Measurements from ENCODE around the gene POLRMT. TPM values are rescaled to one million over a fixed set of nuclear protein-coding genes. Genes with fewer than 3 reads are reported as not detected.
"Not testable (repeated sequence)": the region's sequence is repeated elsewhere in the genome, so short reads cannot be mapped to it uniquely, and the experiment has no call there.

Gene POLRMT
- total RNA-seq, 1 donor from 2014 or later = 37.3 TPM

GRCh38 chr19:617551-618246 is 15.6 kb downstream of the POLRMT start:
- no peak for DNase-seq (ENCODE audit: low spot score)
- intact Hi-C loops (cut with DNase I) = no loop called here

DNA sequence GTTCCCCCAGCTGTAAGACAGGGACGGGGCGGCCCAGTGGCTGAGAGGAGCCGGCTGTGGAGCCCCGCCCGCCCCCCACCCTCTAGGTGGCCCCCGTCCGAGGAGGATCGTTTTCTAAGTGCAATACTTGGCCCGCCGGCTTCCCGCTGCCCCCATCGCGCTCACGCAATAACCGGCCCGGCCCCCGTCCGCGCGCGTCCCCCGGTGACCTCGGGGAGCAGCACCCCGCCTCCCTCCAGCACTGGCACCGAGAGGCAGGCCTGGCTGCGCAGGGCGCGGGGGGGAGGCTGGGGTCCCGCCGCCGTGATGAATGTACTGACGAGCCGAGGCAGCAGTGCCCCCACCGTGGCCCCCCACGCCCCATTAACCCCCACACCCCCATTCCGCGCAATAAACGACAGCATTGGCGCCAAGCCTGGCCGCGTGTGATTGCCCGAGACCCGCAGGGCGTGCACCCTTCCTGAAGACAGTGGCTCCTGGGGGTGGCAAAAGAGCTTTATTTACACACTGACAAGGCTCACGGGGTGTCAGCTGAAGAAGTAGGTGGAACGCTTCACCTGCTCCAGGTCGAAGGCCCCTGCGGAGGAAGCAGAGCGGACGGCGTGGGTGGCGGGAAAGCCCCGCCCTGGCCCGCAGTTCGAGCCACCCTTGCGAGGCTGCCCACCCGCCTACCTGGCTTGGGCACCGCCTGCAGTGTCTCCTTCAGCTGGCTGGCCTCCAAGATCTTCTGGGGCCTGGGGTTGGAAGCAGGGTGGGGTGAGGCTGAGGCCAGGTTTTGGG is 16.4 kb downstream of the POLRMT start:
- DNase-seq (ENCODE audit: low spot score) = no peak
- intact Hi-C loops (cut with DNase I) = no loop called here

- intact Hi-C loops (cut with DNase I) = no loop called here
- DNase-seq (ENCODE audit: low spot score) = no peak
Measured at GRCh38 chr19:616062-616700, 17.2 kb downstream of the POLRMT start.

DNA sequence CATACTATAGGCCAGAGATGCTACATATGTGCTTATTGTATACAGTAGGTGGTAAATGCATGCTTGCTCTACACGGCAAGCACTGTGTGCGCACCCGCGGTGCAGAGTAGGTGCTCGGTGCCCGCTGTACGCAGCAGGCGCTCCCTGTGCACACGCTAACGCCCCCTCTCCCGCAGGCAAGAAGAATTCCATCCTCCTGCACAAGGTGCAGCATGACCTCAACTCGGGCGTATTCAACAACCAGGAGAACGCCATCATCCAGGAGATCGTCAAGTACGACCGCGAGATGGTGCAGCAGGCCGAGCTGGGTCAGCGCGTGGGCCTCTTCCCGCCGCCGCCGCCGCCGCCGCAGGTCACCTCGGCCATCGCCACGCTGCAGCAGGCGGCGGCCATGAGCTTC is 17.7 kb downstream of the POLRMT start:
- DNase-seq (ENCODE audit: low spot score) = no peak
- intact Hi-C loops (cut with DNase I) = no loop called here

- intact Hi-C loops (cut with DNase I) = no loop called here
- no peak for DNase-seq (ENCODE audit: low spot score)
Measured at GRCh38 chr19:613732-614567, 19.4 kb downstream of the POLRMT start.

- intact Hi-C loops (cut with DNase I) = no loop called here
Measured at GRCh38 chr19:612941-613340, 20.4 kb downstream of the POLRMT start.

DNA sequence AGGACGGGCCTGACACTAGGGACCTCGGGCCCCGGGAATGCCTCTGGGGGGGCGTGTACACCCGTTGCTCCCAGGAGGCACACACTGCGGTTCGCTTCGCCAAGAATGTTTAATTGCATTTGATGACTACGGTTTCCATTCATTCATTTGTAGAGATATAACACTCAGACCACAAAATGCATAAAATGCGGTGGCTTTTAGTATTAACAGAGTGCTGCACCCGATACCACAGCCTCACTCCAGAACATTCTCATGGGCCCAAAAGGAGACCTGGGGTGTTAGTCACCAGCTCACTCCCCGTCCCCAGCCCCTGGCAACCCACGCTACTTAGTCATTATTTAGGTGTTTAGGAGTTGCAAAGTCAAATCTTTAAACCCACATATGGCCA is 21.9 kb downstream of the POLRMT start:
- intact Hi-C loops (cut with DNase I) = no loop called here
- no peak for DNase-seq (ENCODE audit: low spot score)

More at GRCh38 chr19:612941-613340, 20.4 kb downstream of the POLRMT start:
- no peak for DNase-seq (ENCODE audit: low spot score)

- intact Hi-C loops (cut with DNase I) = no loop called here
- DNase-seq (ENCODE audit: low spot score) = no peak
Measured at GRCh38 chr19:610801-611480, 22.4 kb downstream of the POLRMT start.

DNA sequence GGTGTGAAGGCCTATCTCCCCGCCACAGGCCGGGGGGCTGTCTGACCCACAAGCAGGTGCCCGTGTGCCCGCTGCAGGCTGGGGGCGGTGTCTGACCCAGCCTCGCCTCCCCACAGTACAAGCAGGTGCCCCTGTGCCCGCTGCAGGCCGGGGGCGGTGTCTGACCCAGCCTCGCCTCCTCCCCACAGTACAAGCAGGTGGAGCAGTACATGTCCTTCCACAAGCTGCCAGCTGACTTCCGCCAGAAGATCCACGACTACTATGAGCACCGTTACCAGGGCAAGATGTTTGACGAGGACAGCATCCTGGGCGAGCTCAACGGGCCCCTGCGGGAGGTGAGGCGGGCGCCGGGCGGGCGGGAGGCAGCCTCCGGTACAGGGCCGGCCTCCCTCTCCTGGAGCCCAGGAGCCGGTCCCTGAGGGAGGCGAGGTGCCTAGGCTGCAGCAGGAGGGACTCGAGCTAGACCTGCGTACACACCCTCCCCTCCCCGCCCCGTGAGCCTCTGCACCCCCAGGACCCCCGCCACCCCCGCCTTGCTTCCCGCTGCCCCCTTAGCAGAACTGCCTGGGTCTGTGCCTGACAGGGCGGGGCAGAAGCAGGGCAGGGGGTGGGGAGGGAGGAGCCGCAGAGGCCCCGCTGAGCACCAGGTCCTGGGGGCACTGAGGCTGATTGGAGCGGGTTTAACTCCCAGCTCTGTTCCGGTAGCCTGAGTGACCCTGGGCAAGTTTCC is 23.1 kb downstream of the POLRMT start:
- intact Hi-C loops (cut with DNase I) = no loop called here
- no peak for DNase-seq (ENCODE audit: low spot score)

DNA sequence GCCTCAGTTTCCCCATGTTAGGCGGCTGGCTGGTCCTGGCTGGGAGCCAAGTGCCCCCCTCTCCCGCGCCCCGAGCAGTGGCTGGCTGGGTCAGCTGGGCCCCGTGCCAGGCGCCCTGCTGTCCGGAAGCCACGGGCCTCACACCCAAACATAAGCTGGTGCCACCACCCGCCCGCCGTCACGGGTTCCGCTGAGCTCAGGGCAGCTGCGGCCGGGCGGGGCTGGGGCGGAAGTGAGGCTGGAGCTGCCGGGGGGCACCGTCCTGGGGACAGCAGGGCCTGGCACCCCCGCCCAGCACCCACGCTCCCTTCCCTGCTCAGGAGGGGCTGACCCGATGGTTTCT is 24.4 kb downstream of the POLRMT start:
- DNase-seq (ENCODE audit: low spot score) = no peak
- intact Hi-C loops (cut with DNase I) = no loop called here

GRCh38 chr19:608155-609003 is 25.0 kb downstream of the POLRMT start:
- intact Hi-C loops (cut with DNase I) = no loop called here
- no peak for DNase-seq (ENCODE audit: low spot score)

DNA sequence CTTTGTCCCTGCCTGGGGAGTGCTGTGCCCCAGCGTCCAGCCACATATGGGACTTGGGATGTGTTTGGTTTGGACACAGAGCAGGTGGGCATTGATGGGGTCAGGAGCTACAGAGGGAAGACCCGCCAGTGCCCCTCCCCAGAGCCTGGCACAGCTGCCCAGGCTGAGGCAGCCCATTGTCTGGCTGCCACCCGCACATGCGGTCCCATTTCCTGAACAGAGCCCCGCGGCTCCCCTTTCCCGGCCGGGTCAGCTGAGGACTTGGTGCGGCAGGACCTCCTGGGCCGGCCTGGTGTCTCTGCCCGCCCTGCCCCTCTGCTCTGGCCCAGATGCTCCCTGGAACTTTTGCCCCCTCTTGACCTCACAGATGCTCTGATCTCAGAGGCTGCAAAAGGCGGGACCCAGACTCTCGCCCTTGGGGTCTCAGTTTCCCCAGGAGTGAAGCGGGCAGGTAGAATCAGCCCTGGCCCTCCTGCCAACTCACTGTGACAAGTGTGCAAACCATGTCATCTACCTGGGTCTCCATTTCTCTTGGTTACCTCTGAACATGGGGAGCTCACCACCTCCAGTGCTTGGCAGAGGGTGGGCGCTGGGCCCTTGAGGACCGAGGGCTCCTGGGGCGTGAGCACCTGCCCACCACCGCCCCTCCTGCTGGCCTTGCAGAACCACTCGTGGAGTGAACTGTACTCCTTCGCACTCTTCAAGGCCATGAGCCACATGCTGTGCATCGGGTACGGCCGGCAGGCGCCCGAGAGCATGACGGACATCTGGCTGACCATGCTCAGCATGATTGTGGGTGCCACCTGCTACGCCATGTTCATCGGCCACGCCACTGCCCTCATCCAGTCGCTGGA is 25.8 kb downstream of the POLRMT start:
- intact Hi-C loops (cut with DNase I) = no loop called here
- no peak for DNase-seq (ENCODE audit: low spot score)

GRCh38 chr19:605061-605971 is 28.0 kb downstream of the POLRMT start:
- intact Hi-C loops (cut with DNase I); DNase-seq (ENCODE audit: low spot score): not testable (repeated sequence)

- intact Hi-C loops (cut with DNase I) = no loop called here
- no peak for DNase-seq (ENCODE audit: low spot score)
Measured at GRCh38 chr19:604355-604754, 29.0 kb downstream of the POLRMT start.

DNA sequence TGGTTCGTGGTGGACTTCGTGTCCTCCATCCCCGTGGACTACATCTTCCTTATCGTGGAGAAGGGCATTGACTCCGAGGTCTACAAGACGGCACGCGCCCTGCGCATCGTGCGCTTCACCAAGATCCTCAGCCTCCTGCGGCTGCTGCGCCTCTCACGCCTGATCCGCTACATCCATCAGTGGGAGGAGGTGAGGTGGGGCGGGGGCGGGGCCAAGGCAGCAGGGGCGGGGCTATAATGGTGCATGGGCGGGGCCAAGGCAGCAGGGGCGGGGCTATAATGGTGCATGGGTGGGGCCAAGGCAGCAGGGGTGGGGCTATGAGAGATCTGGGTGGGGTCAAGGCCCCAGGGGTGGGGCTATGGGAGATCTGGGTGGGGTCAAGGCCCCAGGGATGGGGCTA is 29.6 kb downstream of the POLRMT start:
- intact Hi-C loops (cut with DNase I); DNase-seq (ENCODE audit: low spot score): not testable (repeated sequence)

DNA sequence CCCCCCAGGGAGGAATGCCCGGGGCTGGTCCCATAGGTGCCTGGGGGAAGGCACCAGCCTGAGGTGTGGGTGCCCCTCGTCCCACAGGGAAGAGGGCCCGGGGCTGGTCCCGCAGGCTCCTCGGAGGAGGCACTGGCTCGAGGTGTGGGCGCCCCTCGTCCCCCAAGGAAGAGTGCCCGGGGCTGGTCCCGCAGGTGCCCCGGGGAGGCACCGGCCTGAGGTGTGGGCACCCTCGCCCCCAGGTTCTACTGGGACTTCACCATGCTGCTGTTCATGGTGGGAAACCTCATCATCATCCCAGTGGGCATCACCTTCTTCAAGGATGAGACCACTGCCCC is 30.1 kb downstream of the POLRMT start:
- intact Hi-C loops (cut with DNase I); DNase-seq (ENCODE audit: low spot score): not testable (repeated sequence)
